Stimulated activated CD4-positive, alpha-beta T cell treated with anti-CD3 and anti-CD28 coated beads, Interleukin-15, amount 100 ng/mL, for 48 hours (primary cell): Measurements from ENCODE around the gene CYB5B.

ENCODE experiments used
- DNase-seq, 2 donors: peaks; one replicate each; pipeline ENCODE4 v3.0.0-alpha.2; 2020; ENCODE audit warnings: low read depth in 2 of 2

Gene CYB5B

DNA sequence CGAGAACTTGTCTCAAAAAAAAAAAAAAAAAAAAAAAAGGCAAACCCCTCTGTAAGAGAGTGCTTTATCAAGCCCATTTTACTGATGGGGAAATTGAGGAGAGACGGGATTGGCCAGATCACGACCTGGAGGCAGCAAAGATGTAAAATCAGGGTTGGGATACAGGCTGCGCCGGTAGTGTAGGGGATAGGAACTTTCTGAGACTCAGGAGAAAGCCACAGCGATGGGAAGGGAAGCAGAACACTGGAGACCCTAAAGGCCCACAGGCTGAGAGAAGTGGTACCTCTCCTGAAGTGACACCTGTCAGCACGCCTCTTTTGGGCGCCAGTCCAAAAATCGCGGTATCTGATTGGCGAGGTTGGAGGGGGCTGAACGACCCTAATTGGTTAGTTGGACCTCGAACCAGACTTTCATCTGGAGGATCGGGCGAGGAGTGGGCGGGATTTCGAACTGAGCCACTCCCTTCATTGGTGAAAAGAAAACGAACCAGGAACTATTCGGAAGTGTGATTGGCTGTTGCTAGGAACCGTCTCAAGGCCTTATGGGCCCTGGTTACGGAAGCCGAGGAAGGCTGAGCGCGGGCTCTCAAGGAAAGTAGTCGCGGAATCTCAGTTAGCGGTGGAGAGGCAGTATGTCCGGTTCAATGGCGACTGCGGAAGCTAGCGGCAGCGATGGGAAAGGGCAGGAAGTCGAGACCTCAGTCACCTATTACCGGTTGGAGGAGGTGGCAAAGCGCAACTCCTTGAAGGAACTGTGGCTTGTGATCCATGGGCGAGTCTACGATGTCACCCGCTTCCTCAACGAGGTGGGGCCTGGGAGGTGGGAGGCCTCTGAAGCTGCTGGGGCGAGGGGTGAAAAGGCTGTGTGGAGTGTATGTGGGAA, at the start of gene CYB5B:
Gene CYB5B (plus strand): TSS at position 567 of the 882 bp plus-strand sequence. CDS start 65 bp downstream, at position 632.
- peak; percentile 94 to 96 for DNase-seq

GRCh38 chr16:69376393-69377059, 47.9 kb upstream of the CYB5B start:
- DNase-seq: no peak

- DNase-seq: no peak
These were observed 46.4 kb upstream of the CYB5B start for GRCh38 chr16:69378036-69378435.

DNA sequence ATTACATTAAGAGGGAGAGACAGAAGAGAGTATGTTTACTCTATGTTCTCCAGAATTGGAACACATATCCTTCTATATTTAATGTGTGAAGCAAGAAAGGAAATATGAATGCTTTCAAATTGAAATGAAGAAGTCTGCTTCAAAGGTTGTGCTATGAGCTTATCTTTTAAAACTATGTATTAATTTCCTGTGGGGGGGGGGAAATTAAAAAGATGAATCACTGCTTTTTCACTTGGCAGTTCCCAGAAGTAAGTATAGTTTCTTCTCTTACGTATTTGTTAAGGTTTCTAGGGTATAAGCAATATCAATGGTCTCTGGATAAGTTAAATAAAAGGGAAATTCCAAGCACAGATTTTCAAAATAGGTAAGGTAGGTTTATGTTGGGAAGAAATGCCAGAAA, 45.7 kb upstream of the CYB5B start:
- no peak for DNase-seq

- DNase-seq: no peak
These were observed 43.2 kb upstream of the CYB5B start for GRCh38 chr16:69381231-69381630.

- DNase-seq: no peak
These were observed 42.0 kb upstream of the CYB5B start for GRCh38 chr16:69382421-69382820.

GRCh38 chr16:69384974-69385373, 39.4 kb upstream of the CYB5B start:
- no peak for DNase-seq

GRCh38 chr16:69386596-69386995, 37.8 kb upstream of the CYB5B start:
- no peak for DNase-seq

- no peak for DNase-seq
These were observed 30.2 kb upstream of the CYB5B start for GRCh38 chr16:69393898-69394849.

DNA sequence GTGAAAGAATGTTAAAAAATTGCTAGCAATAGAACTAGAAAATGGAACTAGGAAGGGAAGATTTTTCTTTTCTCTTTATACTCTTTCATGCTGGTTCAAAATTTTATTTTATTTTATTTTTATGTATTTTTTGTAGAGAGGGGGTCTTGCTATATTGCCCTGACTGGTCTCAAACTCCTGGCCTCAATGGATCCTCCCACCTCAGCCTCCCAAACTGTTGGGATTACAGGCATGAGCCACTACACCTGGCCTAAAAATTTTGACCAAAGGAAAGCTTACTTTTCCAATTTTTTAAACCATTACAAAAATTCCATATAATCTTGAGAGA, 28.6 kb upstream of the CYB5B start:
- DNase-seq: no peak

- DNase-seq: peak; percentile 37 to 60
These were observed 28.0 kb upstream of the CYB5B start for GRCh38 chr16:69396187-69397061.

GRCh38 chr16:69397821-69398521, 26.4 kb upstream of the CYB5B start:
- DNase-seq: no peak

DNA sequence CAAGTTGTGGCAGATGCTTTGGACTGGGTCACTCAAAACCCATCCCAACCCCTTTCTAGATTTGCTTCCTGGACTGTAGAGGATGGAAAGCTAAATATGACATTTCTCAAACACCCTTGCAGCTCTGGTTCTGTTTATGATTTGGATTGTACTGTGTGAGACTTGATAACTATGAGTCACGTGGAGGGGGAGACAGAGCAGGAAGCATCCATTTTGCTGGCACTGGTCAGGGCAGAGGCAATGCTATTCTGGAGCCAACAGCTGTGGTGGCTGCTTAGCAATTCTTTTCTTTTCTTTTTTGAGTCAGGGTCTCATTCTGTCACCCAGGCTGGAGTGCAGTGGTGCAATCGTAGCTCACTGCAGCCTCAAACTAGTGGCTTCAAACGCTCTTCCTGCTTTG, 25.1 kb upstream of the CYB5B start:
- no peak for DNase-seq

GRCh38 chr16:69402439-69402838, 22.0 kb upstream of the CYB5B start:
- DNase-seq: no peak

DNA sequence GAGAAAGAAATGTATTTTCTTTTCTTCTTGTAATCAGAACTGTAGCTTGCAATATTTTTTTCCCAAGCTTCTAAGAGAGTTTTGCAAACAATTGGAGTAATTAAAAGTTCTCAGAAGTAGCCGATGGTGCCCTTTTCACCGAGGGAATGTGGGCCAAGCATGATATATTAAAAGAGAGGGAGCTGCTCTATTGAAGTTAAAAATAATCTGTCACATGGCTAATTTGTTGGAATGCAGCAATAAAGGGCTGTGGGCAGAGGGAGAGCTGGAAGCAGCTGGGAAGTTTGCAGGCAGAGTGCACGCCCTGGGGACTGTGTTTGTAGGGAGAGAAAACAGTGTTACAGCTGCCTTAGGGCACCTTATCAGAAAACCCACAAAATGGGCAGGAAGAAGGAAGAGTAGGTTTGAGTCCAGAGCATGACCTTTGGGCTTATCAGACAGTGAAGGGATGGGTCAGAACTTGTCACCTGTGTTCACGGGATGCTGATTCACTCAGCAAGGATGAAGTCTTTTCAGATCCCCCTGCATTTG, 20.1 kb upstream of the CYB5B start:
- no peak for DNase-seq

DNA sequence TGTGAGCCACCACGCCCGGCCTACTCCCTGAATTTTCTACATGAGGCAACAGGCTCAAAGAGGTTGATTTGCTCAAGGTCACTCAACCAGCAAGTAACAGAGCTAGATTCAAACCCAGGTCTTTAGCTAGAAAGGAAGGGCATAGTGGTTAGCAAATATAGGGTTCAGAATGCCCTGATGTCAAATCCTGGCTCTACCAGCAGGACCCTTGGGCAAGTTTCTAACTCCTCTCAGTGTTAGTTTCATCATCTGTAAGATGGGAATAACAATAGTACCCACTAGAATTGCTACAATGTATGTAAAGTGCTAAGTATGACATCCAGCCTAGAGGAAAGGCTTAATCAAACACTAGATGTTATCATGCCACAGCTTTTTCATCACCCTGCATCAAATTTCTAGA, 19.1 kb upstream of the CYB5B start:
- DNase-seq: no peak

GRCh38 chr16:69405757-69406156, 18.7 kb upstream of the CYB5B start:
- DNase-seq: no peak

GRCh38 chr16:69406780-69407331, 17.6 kb upstream of the CYB5B start:
- DNase-seq: no peak

GRCh38 chr16:69407702-69408323, 16.6 kb upstream of the CYB5B start:
- DNase-seq: no peak
